Measurements from ENCODE around the gene DCST1.

GRCh38 chr1:155073377-155074242 is 40.0 kb downstream of the DCST1 start:
- no peak for TF ChIP-seq TEAD4 (IDR thresholded peaks at IDR 0.05; ENCODE audit: low read depth, low read length)
- TF ChIP-seq BRCA1 (IDR thresholded peaks at IDR 0.05; ENCODE audit: low read depth, low read length), result no peak
- TF ChIP-seq, protein P1, sequence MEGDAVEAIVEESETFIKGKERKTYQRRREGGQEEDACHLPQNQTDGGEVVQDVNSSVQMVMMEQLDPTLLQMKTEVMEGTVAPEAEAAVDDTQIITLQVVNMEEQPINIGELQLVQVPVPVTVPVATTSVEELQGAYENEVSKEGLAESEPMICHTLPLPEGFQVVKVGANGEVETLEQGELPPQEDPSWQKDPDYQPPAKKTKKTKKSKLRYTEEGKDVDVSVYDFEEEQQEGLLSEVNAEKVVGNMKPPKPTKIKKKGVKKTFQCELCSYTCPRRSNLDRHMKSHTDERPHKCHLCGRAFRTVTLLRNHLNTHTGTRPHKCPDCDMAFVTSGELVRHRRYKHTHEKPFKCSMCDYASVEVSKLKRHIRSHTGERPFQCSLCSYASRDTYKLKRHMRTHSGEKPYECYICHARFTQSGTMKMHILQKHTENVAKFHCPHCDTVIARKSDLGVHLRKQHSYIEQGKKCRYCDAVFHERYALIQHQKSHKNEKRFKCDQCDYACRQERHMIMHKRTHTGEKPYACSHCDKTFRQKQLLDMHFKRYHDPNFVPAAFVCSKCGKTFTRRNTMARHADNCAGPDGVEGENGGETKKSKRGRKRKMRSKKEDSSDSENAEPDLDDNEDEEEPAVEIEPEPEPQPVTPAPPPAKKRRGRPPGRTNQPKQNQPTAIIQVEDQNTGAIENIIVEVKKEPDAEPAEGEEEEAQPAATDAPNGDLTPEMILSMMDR (IDR thresholded peaks at IDR 0.05; ENCODE audit: control extremely low read depth in 1 of 3, insufficient read depth in 1 of 3, low read depth in 1 of 3, low read length in 3 of 3), result no peak
- TF ChIP-seq EZH2 (IDR thresholded peaks at IDR 0.05; ENCODE audit: low read depth, low read length, severe bottlenecking), result no peak
- no peak for TF ChIP-seq POLR2A (IDR thresholded peaks at IDR 0.05; ENCODE audit: control extremely low read depth in 1 of 2, low read depth in 2 of 2, low read length in 2 of 2)
- no peak for TF ChIP-seq RFX5 (IDR thresholded peaks at IDR 0.05; ENCODE audit: borderline replicate concordance, low read depth, low read length)
- no peak for TF ChIP-seq CBX5 (IDR thresholded peaks at IDR 0.05; ENCODE audit: low read depth, low read length)
- TF ChIP-seq NRF1 (IDR thresholded peaks at IDR 0.05; ENCODE audit: low read depth, low read length), result no peak
